GM12878 (cell line): ENCODE results near the gene THRB.

Source experiments
- CREB1 ChIP-seq: IDR thresholded peaks from 2 replicates; pipeline ENCODE4 v1.6.1; 2012; ENCODE audit warnings: low read depth, mild to moderate bottlenecking, inconsistent platforms
- EP300 ChIP-seq, 2 experiments: fragments of 150-350 bp in 1 of 2; IDR thresholded peaks; 2 replicates each; pipeline ENCODE4 v1.6.1; 2011 to 2012; ENCODE audit warnings: low read depth in 2 of 2, low read length in 2 of 2, borderline replicate concordance in 1 of 2, improper control_type of control experiment in 1 of 2, inconsistent platforms in 1 of 2; ENCODE audit not compliant: control insufficient read depth in 1 of 2
- POLR2A ChIP-seq: IDR thresholded peaks from 2 replicates; pipeline ENCODE4 v1.6.1; 2011; ENCODE audit warnings: low read depth, mild to moderate bottlenecking, low read length
- SPI1 ChIP-seq: IDR thresholded peaks from 2 replicates; pipeline ENCODE4 v1.6.1; 2011; ENCODE audit warnings: low read depth, mild to moderate bottlenecking, low read length, moderate library complexity, borderline replicate concordance; ENCODE audit not compliant: insufficient read depth
- STAT1 ChIP-seq: fragments of 450-650 bp; conservative IDR thresholded peaks from 2 replicates; pipeline ENCODE4 v1.6.1; 2014; ENCODE audit warnings: antibody characterized with exemption, mild to moderate bottlenecking
- TARDBP ChIP-seq: IDR thresholded peaks from 2 replicates; pipeline ENCODE4 v1.6.1; 2016; ENCODE audit warnings: borderline replicate concordance
- TF ChIP-seq, protein P1 (sequence below), 3 experiments: IDR thresholded peaks in 2 of 3; conservative IDR thresholded peaks in 1 of 3; 2 replicates each; pipeline ENCODE4 v1.5.1; 2011; ENCODE audit warnings: low read depth in 3 of 3, low read length in 3 of 3, mild to moderate bottlenecking in 3 of 3, control low read depth in 2 of 3, moderate library complexity in 2 of 3, inconsistent platforms in 1 of 3, mixed read lengths in 1 of 3; ENCODE audit not compliant: control insufficient read depth in 2 of 3, insufficient read depth in 1 of 3; ENCODE audit errors: extremely low read depth in 1 of 3

DNA sequence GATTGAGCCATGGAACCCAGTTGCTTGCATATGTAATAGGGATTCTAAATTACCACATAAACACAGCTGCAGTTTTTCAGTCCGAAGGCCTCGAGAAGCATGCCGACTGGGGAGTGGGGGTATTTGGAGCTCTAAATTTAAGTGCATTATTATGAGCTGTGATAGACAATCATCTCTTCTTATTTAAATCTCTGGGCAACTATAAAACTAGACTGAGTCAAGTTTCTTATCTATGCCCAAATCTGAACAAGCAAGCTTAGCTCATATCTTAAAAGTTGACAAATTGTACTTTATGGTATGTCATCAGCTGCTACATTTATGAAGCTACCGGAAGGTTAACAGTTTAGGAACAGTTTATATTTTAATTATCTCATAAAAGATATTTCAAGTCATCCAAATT, 19.5 kb upstream of the THRB start:
- TF ChIP-seq, protein P1, sequence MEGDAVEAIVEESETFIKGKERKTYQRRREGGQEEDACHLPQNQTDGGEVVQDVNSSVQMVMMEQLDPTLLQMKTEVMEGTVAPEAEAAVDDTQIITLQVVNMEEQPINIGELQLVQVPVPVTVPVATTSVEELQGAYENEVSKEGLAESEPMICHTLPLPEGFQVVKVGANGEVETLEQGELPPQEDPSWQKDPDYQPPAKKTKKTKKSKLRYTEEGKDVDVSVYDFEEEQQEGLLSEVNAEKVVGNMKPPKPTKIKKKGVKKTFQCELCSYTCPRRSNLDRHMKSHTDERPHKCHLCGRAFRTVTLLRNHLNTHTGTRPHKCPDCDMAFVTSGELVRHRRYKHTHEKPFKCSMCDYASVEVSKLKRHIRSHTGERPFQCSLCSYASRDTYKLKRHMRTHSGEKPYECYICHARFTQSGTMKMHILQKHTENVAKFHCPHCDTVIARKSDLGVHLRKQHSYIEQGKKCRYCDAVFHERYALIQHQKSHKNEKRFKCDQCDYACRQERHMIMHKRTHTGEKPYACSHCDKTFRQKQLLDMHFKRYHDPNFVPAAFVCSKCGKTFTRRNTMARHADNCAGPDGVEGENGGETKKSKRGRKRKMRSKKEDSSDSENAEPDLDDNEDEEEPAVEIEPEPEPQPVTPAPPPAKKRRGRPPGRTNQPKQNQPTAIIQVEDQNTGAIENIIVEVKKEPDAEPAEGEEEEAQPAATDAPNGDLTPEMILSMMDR (IDR thresholded peaks at IDR 0.05 in 2 of 3, conservative IDR thresholded peaks at IDR 0.05 in 1 of 3; ENCODE audit: control insufficient read depth in 2 of 3, extremely low read depth in 1 of 3, insufficient read depth in 1 of 3, low read depth in 3 of 3, low read length in 3 of 3): no peak
- TF ChIP-seq TARDBP (no peak), SPI1 (no peak), POLR2A (no peak), CREB1 (no peak), STAT1 (no peak), EP300 (IDR thresholded peaks at IDR 0.05; ENCODE audit: borderline replicate concordance in 1 of 2, control insufficient read depth in 1 of 2, low read depth in 2 of 2, low read length in 2 of 2) (no peak)
